ENCODE results near the gene SPON2. TPM values are rescaled to one million over a fixed set of nuclear protein-coding genes. Genes with fewer than 3 reads are reported as not detected.
A peak's percentile ranks its signal among the peaks of the same experiment; 100 is the strongest.

Gene SPON2
- total RNA-seq, 5 donors from 2014 or later (not counting 1 experiment from before 2014, with no cell fraction given), result 13.6 to 39.8 (median 18.9) TPM

DNA sequence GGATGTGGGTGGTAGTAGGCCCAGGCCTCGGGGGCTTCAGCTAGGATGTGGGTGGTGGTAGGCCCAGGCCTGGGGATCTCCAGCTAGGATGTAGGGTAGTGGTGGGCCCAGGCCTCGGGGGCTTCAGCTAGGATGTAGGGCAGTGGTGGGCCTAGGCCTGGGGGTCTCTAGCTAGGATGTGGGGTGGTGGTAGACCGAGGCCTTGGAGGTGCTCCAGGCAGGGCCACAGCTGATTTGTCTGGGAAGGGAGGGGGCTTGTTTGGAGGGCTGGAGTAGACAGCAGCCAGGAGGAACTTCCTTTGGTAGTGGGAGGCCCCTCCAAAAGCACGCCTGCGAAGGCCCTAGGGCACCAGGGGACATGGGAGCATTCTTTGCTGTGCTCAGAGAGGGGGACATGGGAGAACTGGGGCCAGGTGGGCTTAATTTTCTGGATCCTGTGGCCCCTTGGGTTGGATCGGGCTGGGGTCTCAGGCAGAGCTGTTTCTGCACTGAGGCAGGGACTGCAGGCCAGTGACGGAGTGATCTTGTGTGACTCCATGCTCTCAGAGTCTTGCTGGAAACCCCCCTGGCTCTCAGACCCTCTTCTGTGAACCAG is 3.3 kb upstream of the SPON2 start:
- H3K9me3 Mint-ChIP-seq, result peaks cover 0 to 11% (median 3%) of the 10 kb centered on the region in 3 donors
- peaks cover 3% of the 10 kb centered on the region for H3K36me3 Mint-ChIP-seq
- Histone ChIP-seq H3K4me3 (ENCODE audit: control insufficient read depth in 1 of 2, extremely low read depth in 1 of 2, low read length in 1 of 2) (no peak overlapping the region), H3K27me3 (replicated peaks in 1 of 2; ENCODE audit: control insufficient read depth in 2 of 2, extremely low read depth in 1 of 2, insufficient read depth in 2 of 2, low read length in 1 of 2) (peaks cover 0 to 42% of the 10 kb centered on the region in 2 experiments), H3K27ac (ENCODE audit: low read length) (no peak overlapping the region), H3K36me3 (ENCODE audit: control insufficient read depth in 2 of 2, extremely low read depth in 1 of 2, insufficient read depth in 1 of 2, low read length in 1 of 2) (no peaks in the 10 kb centered on the region), H3K4me1 (ENCODE audit: control insufficient read depth in 1 of 2, extremely low read depth in 1 of 2, insufficient read depth in 2 of 2, low read length in 2 of 2) (peaks cover 3 to 58% of the 10 kb centered on the region in 2 experiments), H3K9me3 (no peaks in the 10 kb centered on the region)
- no peak overlapping the region for H3K4me3 Mint-ChIP-seq
- H3K27me3 Mint-ChIP-seq, result peaks cover 6 to 12% of the 10 kb centered on the region in 2 donors
- DNase-seq (no peak), ATAC-seq (replicated peaks in 1 of 4) (no peak)
- H3K4me1 Mint-ChIP-seq, result peaks cover 5 to 16% (median 12%) of the 10 kb centered on the region in 3 donors
- ChIA-PET POLR2A (interaction anchor here (0.5 to 0.6 kb wide), 3 partner anchors 23 to 42 kb away, joined by 3 read pairs; no protein-coding TSS in a partner anchor), CTCF (interaction anchor here (0.7 kb wide), 2 partner anchors 41 to 1163 kb away, joined by 3 read pairs; no protein-coding TSS in a partner anchor)
- WGBS (ENCODE audit: insufficient coverage), result 89% methylated on average over 6 of the region's 7 CpGs
- no peak overlapping the region for H3K27ac Mint-ChIP-seq

DNA sequence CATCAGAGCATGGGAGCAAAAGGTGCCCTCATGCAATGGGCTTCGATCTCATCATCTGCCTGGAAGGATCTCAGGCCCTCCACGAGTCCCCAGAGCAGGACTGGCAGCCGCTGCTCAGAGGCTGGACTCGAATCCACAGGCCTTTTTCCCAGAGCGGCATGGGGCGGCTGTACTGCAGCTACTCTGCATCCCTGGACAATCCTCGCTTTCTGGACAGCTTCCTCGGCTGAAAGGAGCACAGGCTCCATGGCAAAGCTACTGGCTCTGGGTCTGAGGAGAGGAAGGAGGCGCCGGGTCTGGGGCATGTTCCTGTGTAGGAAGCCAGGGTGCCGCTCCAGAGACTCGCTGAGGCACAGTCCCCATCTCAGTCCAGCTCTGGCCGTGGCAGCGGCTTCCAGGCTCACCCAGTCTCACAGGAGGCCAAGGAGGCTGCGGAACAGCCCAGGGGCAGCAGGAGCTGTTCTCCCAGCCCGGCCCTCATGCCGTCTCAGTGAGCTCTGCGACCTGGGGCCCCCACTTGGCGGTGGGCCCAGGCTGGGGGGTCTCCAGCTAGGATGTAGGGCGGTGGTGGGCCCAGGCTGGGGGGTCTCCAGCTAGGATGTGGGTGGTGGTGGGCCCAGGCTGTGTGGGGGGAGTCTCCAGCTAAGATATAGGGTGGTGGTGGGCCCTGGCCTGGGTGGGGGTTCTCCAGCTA is 2.7 kb upstream of the SPON2 start:
- Mint-ChIP-seq H3K27me3 (peaks cover 6 to 18% of the 10 kb centered on the region in 2 donors), H3K4me1 (peaks cover 5 to 20% (median 14%) of the 10 kb centered on the region in 3 donors), H3K36me3 (no peaks in the 10 kb centered on the region), H3K27ac (no peak overlapping the region), H3K9me3 (peaks cover 0 to 5% (median 0%) of the 10 kb centered on the region in 3 donors), H3K4me3 (no peak overlapping the region)
- Histone ChIP-seq H3K36me3 (ENCODE audit: control insufficient read depth in 2 of 2, extremely low read depth in 1 of 2, insufficient read depth in 1 of 2, low read length in 1 of 2) (no peaks in the 10 kb centered on the region), H3K27ac (ENCODE audit: low read length) (no peak overlapping the region), H3K9me3 (no peaks in the 10 kb centered on the region), H3K4me3 (ENCODE audit: control insufficient read depth in 1 of 2, extremely low read depth in 1 of 2, low read length in 1 of 2) (no peak overlapping the region), H3K27me3 (replicated peaks in 1 of 2; ENCODE audit: control insufficient read depth in 2 of 2, extremely low read depth in 1 of 2, insufficient read depth in 2 of 2, low read length in 1 of 2) (peaks cover 0 to 48% of the 10 kb centered on the region in 2 experiments), H3K4me1 (ENCODE audit: control insufficient read depth in 1 of 2, extremely low read depth in 1 of 2, insufficient read depth in 2 of 2, low read length in 2 of 2) (peaks cover 3 to 64% of the 10 kb centered on the region in 2 experiments)
- WGBS (ENCODE audit: insufficient coverage), result 97% methylated on average over 18 of the region's 20 CpGs
- ATAC-seq (replicated peaks in 1 of 4), result no peak
- DNase-seq, result no peak
- POLR2A ChIA-PET, result interaction anchor here (0.6 kb wide), 2 partner anchors 24 to 26 kb away, joined by 3 read pairs; no protein-coding TSS in a partner anchor
- CTCF ChIA-PET, result interaction anchor here in 1 of 2 donors (0.7 kb wide), 1 partner anchor 1164 kb away, joined by 3 read pairs; no protein-coding TSS in a partner anchor

DNA sequence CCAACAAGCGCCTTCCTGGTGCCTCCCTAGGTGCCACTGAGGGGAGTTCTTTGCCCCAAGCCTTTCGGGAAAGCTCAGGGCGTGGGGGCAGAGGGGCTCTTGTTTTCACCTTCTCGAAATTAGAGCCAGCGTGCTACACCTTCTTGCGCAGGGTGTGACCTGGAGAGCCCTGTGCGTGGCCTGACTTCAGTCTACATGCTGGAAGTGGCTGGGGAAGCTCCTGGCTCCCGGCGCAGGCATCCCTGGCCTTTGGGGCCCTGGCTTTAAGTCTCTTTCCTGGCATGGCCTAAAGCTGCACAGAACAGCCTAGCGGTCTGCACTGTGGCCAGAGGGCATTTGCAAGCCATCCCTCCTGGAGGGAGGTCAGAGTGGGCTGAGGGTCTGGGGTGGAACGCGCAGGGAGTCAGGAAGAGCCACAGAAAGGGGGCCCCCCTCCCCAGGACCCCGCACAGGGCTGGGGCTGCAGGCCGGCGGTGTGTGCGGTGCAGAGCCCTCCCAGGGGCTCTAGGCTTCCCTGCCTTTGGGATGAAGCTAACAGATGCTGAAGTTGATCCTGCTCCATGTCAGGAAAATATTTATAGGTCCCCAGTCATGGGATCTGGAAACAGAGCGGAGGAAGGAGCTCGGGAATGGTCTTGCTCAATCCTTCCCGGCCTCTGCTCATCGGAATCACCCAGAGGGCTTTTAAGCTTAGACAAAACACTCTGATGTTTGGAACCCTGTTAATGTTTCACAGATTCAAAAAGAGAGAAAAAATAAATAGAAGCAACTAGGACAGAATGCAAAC is 781 bp upstream of the SPON2 start:
- H3K4me1 Mint-ChIP-seq, result peaks cover 12 to 27% (median 20%) of the 10 kb centered on the region in 3 donors
- Histone ChIP-seq H3K36me3 (ENCODE audit: control insufficient read depth in 2 of 2, extremely low read depth in 1 of 2, insufficient read depth in 1 of 2, low read length in 1 of 2) (peaks cover 0 to 2% of the 10 kb centered on the region in 2 donors), H3K9me3 (no peaks in the 10 kb centered on the region), H3K4me3 (ENCODE audit: control insufficient read depth in 1 of 2, extremely low read depth in 1 of 2, low read length in 1 of 2) (no peak overlapping the region), H3K27ac (ENCODE audit: low read length) (no peak overlapping the region), H3K27me3 (replicated peaks in 1 of 2; ENCODE audit: control insufficient read depth in 2 of 2, extremely low read depth in 1 of 2, insufficient read depth in 2 of 2, low read length in 1 of 2) (peaks cover 0 to 65% of the 10 kb centered on the region in 2 experiments), H3K4me1 (ENCODE audit: control insufficient read depth in 1 of 2, extremely low read depth in 1 of 2, insufficient read depth in 2 of 2, low read length in 2 of 2) (peaks cover 3 to 71% of the 10 kb centered on the region in 2 experiments)
- POLR2A ChIA-PET, result interaction anchor here in 1 of 2 donors (0.6 kb wide), 1 partner anchor 10 kb away, joined by 7 read pairs; no protein-coding TSS in a partner anchor
- WGBS (ENCODE audit: insufficient coverage), result 89% methylated on average over 18 of the region's 20 CpGs
- peak overlapping the region in 2 of 3 donors; percentile 3 to 64 for H3K4me3 Mint-ChIP-seq
- H3K9me3 Mint-ChIP-seq, result no peaks in the 10 kb centered on the region
- CTCF ChIA-PET, result interaction anchor here in 1 of 2 donors (0.5 kb wide), 1 partner anchor 11 kb away, joined by 5 read pairs; no protein-coding TSS in a partner anchor
- no peak for DNase-seq
- H3K27me3 Mint-ChIP-seq, result peaks cover 6 to 19% of the 10 kb centered on the region in 2 donors
- no peak for ATAC-seq (replicated peaks in 1 of 4)
- no peaks in the 10 kb centered on the region for H3K36me3 Mint-ChIP-seq
- no peak overlapping the region for H3K27ac Mint-ChIP-seq

DNA sequence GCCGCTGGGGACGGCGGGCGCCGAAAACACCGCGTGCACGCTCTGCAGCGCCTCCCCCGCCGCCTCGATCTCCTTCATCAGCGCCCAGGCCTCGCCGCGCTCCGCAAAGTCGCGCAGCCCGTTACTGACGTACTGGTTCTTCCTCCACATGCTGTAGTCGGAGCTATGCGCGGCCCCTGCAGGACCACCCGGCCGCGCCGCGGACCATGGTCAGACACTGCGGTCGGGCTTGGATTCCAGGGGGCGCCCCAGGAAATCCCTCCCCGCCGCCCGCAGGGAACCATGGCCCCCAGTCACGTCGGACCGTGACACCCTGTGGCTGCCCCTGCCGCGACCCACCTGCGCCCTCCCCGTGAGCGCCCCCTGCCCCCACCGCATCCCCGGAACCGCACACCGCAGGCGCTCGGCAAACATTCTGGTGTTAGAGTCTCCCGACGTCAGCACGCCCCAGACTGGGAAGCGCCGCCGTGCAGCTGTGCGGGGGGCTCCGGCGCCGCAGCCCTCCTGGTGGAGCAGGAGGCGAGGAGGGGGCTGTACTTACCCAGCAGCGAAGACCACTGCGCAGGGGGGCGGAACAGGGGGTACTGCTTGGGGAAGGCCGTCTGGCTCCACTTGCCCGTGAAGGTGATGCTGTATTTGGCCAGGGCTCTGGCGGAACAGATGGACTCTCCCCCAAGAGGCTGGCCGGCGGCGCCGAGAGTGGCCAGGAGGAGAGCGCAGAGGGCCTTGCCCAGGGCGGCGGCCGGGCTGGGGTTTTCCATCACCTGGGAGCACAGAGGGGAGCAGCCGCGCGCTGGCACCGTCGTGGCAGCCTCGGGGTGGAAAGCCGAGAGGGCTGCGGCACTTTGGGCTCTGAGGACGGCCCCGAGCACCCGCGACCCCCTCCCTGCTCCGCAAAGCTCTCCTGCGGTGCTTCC is 814 bp downstream of the SPON2 start:
- peaks cover 3 to 71% of the 10 kb centered on the region in 2 experiments for H3K4me1 ChIP-seq (ENCODE audit: control insufficient read depth in 1 of 2, extremely low read depth in 1 of 2, insufficient read depth in 2 of 2, low read length in 2 of 2)
- ATAC-seq (replicated peaks in 1 of 4), result peak; percentile 39 to 49 (median 46)
- H3K4me3 Mint-ChIP-seq, result peak overlapping the region; percentile 46 to 73 (median 64)
- no peaks in the 10 kb centered on the region for H3K36me3 Mint-ChIP-seq
- DNase-seq, result peak in 33 of 35 experiments; percentile 37 to 80 (median 57)
- H3K27ac ChIP-seq (ENCODE audit: low read length), result no peak overlapping the region
- H3K27ac Mint-ChIP-seq, result no peak overlapping the region
- H3K27me3 ChIP-seq (replicated peaks in 1 of 2; ENCODE audit: control insufficient read depth in 2 of 2, extremely low read depth in 1 of 2, insufficient read depth in 2 of 2, low read length in 1 of 2), result peaks cover 0 to 70% of the 10 kb centered on the region in 2 experiments
- peaks cover 6 to 20% of the 10 kb centered on the region in 2 donors for H3K27me3 Mint-ChIP-seq
- no peaks in the 10 kb centered on the region for H3K9me3 ChIP-seq
- H3K4me3 ChIP-seq (ENCODE audit: control insufficient read depth in 1 of 2, extremely low read depth in 1 of 2, low read length in 1 of 2), result peak overlapping the region; percentile 48 to 63
- ChIA-PET CTCF (interaction anchor here in 1 of 2 donors (1.0 kb wide), 1 partner anchor 45 kb away, joined by 3 read pairs; no protein-coding TSS in a partner anchor), POLR2A (no interaction called here)
- H3K4me1 Mint-ChIP-seq, result peaks cover 25 to 37% (median 32%) of the 10 kb centered on the region in 3 donors
- 2% methylated on average over 88 of the region's 88 CpGs for WGBS (ENCODE audit: insufficient coverage)
- no peaks in the 10 kb centered on the region for H3K9me3 Mint-ChIP-seq
- H3K36me3 ChIP-seq (ENCODE audit: control insufficient read depth in 2 of 2, extremely low read depth in 1 of 2, insufficient read depth in 1 of 2, low read length in 1 of 2), result peaks cover 0 to 2% of the 10 kb centered on the region in 2 donors

DNA sequence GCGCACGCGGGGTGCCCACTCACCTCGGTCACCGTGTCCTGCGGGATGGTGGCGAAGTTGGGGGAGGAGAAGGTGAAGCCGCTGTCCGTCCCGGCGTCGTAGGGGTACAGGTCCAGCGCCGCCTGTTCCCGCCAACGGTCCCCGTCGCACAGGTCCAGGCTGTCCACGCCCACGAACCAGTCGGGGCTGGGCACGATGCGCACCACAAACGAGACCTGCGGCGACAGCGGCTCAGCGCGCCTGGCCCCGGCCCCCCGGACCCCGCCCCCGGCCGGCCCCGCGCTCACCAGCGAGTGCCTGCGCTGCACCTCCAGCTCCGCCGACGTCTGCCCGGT is 1.4 kb downstream of the SPON2 start:
- Mint-ChIP-seq H3K9me3 (no peaks in the 10 kb centered on the region), H3K27me3 (peaks cover 6 to 20% of the 10 kb centered on the region in 2 donors), H3K36me3 (no peaks in the 10 kb centered on the region), H3K27ac (no peak overlapping the region), H3K4me1 (peaks cover 27 to 34% (median 33%) of the 10 kb centered on the region in 3 donors), H3K4me3 (peak overlapping the region in 2 of 3 donors; percentile 64 to 73)
- DNase-seq (no peak), ATAC-seq (replicated peaks in 1 of 4) (no peak)
- 20% methylated on average over 41 of the region's 42 CpGs for WGBS (ENCODE audit: insufficient coverage)
- Histone ChIP-seq H3K4me1 (ENCODE audit: control insufficient read depth in 1 of 2, extremely low read depth in 1 of 2, insufficient read depth in 2 of 2, low read length in 2 of 2) (peaks cover 3 to 71% of the 10 kb centered on the region in 2 experiments), H3K27ac (ENCODE audit: low read length) (no peak overlapping the region), H3K27me3 (replicated peaks in 1 of 2; ENCODE audit: control insufficient read depth in 2 of 2, extremely low read depth in 1 of 2, insufficient read depth in 2 of 2, low read length in 1 of 2) (peaks cover 0 to 77% of the 10 kb centered on the region in 2 experiments), H3K36me3 (ENCODE audit: control insufficient read depth in 2 of 2, extremely low read depth in 1 of 2, insufficient read depth in 1 of 2, low read length in 1 of 2) (peaks cover 0 to 2% of the 10 kb centered on the region in 2 donors), H3K4me3 (ENCODE audit: control insufficient read depth in 1 of 2, extremely low read depth in 1 of 2, low read length in 1 of 2) (peak overlapping the region; percentile 19 to 26), H3K9me3 (no peaks in the 10 kb centered on the region)
- CTCF ChIA-PET, result interaction anchor here in 1 of 2 donors (1.0 kb wide), 1 partner anchor 46 kb away, joined by 3 read pairs; no protein-coding TSS in a partner anchor
- POLR2A ChIA-PET, result no interaction called here

Data from T-cell (primary cell).